Myocyte (in vitro differentiated cells): ENCODE data around the gene MAGOH. TPM values are rescaled to one million over a fixed set of nuclear protein-coding genes. Genes with fewer than 3 reads are reported as not detected.
"Not testable (repeated sequence)": the region's sequence is repeated elsewhere in the genome, so short reads cannot be mapped to it uniquely, and the experiment has no call there.

Experiments
- DNase-seq: peaks from one replicate; pipeline ENCODE4 v3.0.0-alpha.2; 2012; ENCODE audit warnings: low read depth
- total RNA-seq: library from RNA; depleted of rRNA; stranded (reverse); fragments of >200 nt; gene quantifications from 2 replicates; pipeline ENCODE4 v1.2.3, GENCODE V29; 2014

Gene MAGOH
- total RNA-seq, 1 donor from 2014 or later = 29.3 TPM

DNA sequence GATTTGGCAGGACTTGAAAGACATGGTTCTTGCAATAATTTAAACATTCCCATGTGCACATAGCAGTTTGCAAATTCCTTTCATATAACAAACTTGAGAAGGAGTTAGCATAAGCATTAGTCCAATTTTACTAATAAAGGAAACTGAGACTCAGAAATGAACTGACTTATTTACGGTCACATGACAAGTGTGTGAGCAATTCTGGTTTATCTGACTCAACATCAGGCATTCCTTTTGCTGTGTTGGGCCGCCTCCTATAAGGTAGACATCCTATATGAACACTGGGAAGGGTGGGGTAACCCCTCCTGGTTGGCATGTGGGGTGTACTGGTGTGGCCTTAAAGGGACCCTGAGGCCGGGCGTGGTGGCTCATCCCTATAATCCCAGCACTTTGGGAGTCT is 50.2 kb downstream of the MAGOH start:
- DNase-seq = no peak

DNA sequence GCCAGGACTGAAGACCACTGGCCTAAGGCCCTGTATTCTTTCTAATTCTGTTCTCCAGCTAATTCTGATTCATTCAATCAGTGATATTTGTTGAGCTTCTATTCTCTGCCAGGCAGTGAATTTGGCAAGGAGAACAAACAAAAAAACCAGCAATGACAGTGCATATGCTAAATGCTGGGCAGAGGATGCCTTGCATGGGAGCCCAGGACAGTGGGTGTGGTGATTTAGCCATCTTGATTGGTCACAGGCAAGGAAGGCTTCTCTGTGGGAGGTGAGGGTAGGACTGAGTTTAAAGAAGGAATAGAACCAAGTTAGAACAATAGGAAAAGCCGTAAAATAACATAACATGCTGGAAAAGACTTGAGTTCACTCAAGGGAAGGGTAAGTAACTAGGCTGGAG is 50.9 kb downstream of the MAGOH start:
- no peak for DNase-seq

DNA sequence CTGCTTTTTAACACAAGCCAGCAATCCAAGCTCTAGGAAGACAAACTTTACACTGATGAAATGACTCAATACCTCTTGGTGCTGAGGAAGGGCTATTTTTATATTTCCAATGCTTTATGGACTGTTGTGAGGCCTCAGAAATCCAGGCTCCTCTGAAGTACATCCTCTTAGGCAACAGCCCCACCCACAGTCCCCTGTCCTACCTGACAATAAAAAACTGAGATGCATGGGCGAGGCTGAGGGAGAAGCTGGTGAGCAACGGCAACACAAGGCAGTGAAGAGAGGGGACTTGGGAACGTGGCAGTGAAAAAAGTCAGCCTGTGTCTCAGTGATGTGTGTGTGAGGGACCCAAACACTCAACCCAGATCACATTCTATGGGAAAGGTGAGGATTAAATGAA is 51.8 kb downstream of the MAGOH start:
- DNase-seq = no peak

DNA sequence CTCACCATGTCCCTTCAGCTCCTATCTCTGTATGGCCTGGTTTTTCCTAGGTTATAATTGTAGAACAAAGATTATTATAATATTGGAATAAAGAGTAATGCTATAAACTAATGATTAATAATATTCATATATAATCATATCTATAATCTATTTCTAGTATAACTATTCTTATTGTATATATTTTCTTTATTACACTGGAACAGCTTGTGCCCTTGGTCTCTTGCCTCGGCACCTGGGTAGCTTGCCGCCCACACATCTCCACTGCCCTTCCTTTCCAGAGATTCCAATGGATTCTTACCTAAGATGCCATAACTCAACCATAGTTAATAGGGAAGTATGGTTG is 52.4 kb downstream of the MAGOH start:
- not testable (repeated sequence) for DNase-seq

DNA sequence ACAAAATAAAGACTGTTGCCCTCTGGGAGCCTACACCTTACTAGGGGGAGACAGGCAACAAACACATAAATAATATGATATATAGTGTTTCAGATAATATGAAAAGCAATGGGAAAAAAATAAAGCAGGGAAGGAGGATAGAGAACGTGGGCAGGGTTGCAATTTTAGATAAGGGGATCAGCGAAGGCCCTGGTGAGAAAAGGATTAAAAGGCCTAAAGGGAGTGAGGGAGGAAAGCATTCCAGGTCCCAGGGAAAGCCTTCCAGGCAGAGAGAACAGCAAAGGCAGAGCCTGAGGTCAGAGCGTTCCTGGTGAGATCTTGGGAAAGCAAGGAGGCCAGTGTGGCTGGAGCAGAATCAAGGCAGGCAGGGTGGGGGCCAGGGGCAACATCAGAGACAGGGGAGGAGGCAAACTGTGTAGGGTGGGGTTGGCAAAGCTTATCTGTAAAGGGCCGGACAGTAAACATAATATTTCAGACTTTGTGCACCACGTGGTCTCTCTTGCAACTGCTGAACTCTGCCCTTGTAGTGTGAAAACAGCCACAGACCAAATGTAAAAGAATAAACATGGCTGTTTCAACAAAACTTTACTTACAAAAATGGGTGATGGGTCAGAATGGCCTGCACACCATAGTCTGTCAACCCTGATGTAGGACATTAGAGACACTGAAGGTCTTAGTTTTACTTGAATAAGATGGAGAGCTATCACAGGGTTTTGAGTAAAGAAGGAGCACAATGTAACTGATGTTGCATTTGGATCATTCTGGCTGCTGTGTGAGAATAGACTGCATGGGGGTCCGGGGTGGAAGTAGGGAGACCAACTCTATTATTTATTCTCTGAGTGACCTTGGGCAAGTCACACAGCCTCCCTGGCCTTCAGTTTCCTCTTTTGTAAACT is 55.0 kb downstream of the MAGOH start:
- DNase-seq = no peak

DNA sequence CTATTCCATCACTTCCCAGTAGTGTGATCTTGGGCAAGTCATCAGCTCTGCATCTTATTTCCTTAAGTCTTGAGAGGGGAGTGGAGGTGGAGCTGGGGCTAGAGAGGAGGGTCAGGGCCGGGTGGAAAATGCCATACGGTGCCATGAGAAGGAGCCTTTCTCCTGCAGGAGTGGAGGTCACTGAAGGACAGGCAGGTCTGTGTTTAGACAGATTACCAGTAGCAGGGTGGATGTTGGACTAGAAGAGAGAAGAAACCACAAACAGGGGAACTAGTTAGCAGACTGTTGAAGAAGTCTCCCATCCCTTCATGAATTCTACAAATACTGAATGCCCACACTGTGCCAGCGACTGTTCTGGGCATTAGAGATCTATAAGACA is 55.6 kb downstream of the MAGOH start:
- no peak for DNase-seq

DNA sequence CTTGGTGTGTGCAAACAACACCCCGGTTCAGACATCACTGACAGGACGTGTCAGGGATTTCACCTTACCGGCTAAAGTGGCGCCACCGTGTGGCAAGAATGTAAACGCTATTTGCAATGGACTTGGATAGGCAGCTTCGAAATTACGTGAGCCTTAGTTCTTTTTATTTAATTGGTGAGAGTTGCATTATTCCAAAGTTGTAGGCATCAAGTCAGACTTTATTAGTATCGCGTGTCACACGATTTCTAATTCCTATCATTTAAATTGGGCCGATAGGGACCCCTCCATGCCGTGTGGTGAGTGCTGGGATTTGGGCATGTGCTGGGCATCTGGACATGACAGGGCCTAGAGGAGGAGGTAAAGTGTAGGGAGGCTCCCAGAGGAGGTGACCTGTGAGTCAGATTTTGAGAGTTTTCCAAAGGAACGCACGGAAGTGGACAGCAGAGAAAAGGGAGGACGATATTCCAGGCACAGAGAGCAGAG is 56.2 kb downstream of the MAGOH start:
- peak; percentile 69 for DNase-seq

DNA sequence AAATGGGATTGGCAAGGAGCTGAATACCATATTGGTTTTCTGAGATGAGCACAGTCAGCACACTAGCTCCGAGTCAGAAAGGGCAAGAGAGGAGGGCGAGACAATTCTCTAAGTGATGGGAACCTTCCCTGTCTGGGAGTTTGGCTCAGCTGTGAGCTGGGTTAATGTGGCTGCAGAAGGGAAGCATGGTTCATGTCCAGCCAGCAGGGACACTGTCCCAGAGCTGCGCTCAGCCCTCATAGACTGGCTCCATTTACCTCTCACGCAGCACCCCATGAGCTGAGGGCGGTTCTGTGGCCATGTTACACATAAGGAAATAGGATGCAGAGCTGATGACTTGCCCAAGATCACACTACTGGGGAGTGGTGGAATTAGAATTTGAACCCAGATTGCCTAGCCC is 57.4 kb downstream of the MAGOH start:
- DNase-seq = no peak

DNA sequence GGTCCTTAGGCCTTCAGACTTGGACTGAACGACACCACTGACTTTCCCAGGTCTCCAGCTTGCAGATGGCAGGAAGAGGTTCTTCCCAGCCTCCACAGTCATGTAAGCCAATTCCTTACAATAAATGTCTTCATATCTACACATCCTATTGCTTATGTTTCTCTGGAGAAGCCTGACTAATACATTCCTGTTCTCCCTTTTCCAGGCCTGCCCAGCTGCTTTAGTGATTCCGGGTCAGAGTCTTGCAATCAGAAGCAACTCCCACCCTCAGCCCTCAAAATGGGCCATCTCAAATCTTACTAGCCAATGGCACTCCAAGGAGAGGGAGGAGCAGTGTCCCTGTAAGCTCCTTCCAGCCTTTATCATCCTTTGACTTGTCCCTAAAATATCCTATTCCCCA is 58.1 kb downstream of the MAGOH start:
- no peak for DNase-seq

Other genes with a start within 250 kb of the MAGOH start
- gene PODN, start 176.3 kb downstream of the MAGOH start, total RNA-seq = 0.48 and 2.1 TPM in 2 replicates
- gene SLC1A7, start 95.9 kb downstream of the MAGOH start, total RNA-seq = 0.21 and 0.29 TPM in 2 replicates
- 16.7 and 18.3 TPM in 2 replicates for gene CPT2, start 41.7 kb downstream of the MAGOH start, total RNA-seq
- gene CZIB, start 17.9 kb downstream of the MAGOH start, total RNA-seq = 54.2 and 56.9 TPM in 2 replicates
- gene LRP8, start 89.6 kb upstream of the MAGOH start, total RNA-seq = 11.4 and 38.0 TPM in 2 replicates
- gene DMRTB1, start 220.9 kb upstream of the MAGOH start, total RNA-seq = not detected in 2 replicates